GM21717 (cell line): ENCODE results near the gene ADH6.
"Not testable (repeated sequence)": the region's sequence is repeated elsewhere in the genome, so short reads cannot be mapped to it uniquely, and the experiment has no call there.

Experiments used
- ATAC-seq: cut with Tn5 transposase; IDR thresholded peaks from one replicate; pipeline ENCODE4 v1.9.1; 2021; ENCODE audit warnings: mild to moderate bottlenecking, moderate library complexity; ENCODE audit not compliant: unreplicated experiment

Gene ADH6

DNA sequence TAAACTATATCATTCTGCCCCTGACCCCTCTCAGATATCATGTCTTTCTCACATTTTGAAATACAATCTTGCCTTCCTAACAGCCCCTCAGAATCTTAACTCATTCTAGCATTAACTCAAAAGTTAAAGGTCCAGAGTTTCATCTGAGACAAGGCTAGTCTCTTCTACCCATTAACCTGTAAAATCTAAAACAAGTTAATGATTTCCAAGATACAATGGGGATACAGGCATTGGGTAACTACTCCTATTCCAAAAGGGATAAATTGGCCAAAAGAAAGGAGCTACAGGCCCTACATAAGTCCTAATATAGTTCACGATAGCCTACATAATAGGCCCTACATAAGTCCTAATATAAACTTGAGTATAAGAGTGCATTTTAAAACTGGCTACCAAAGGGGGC lies 18.9 kb downstream of the ADH6 start:
- no peak for ATAC-seq

DNA sequence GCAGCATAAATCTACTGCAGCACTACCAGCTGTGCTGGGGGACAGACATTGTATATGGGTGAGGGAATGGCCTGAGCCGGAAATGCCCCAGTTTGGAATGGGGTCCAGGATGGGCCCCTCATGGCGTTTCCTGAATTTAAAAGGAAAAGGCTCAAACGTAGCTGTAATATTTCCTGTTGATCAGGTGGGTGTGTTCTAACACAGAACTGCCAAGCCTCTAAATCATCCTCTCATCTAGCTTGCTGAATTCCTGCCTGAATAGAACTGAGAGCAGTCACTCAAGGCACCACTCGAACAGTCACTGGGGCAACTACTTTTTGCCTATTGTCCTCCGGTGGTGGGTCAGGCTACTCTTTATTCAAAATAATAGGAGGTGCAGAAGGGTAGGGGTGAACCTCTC lies 28.7 kb downstream of the ADH6 start:
- no peak for ATAC-seq

DNA sequence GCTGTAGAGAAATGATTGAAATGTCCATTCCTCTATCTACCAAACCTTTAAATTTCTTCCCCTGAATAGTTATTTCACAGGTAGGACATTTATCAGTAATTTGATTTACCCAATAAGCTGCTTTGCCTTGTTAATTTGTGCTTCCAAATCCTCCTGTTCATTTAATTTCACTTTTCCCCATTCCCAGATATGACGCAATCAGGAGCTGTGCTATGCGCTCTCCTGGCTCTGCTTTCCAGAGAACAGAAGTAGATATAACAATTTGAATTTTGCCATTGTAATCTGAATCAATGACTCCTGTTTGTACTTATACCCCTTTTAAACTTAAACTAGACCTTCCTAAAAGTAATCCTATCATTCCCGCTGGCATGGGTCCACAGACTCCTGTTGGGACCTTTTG lies 29.1 kb downstream of the ADH6 start:
- not testable (repeated sequence) for ATAC-seq

DNA sequence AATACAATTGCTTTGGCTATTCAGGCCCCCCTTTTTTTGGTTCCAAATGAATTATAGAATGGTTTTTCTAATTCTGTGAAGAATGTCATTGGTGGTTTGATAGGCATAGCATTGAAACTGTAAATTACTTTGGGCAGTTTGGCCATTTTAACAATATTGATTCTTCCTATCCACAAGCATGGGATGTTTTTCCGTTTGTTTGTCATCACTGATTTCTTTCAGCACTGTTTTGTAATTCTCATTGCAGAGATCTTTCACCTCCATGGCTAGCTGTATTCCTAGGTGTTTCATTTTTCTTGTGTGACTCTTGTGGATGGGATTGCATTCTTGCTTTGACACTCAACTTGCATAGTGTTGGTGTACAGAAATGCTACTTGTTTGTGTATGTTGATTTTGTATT lies 33.0 kb downstream of the ADH6 start:
- ATAC-seq: no peak

DNA sequence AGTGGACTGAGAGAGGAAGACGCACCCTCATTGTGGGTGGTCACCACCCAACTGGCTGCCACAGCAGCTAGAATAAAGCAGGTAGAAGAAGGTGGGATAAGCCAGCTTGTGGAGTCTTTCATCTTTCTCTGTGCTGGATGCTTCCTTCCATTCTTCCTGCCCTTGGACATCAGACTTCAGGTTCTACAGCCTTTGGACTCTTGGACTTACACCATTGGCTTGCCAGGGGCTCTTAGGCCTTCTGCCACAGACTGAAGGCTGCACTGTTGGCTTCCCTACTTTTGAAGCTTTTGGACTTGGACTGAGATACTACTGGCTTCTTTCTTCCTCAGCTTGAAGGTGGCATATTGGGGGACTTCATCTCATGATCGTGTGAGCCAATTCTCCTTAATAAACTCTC lies 33.5 kb downstream of the ADH6 start:
- ATAC-seq: no peak

DNA sequence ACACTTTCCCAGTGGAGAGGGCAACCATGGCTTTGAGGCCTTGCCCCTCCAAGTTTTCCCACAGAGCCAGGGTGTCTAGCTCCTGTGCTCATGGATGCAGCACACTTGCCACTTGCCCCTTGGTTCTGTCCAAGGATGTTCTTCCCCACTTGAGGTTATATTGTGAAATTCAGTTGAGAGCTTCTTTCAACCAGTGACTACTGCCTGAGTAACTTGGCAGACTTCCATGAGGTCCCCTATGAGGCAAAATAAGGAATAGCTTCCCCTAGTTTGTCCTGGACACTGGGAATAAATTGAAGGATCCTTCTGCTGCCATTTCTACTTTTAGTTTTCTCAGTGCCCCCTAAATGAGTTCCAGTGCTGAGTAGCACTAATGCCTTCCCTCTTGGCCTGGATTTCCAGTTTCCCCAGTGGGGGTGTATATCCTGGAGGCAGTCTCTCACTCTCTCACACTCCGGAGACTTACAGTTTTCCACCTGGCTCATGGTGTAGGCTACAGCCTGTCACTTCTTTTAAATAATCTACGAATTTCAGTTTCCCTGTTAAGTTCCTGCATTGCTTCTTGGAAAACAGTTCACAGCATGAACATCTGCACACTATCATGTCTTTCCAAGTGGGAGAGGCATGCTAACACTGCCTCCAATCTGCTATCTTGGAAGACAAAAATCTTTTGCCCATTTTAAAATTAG lies 38.5 kb downstream of the ADH6 start:
- no peak for ATAC-seq

DNA sequence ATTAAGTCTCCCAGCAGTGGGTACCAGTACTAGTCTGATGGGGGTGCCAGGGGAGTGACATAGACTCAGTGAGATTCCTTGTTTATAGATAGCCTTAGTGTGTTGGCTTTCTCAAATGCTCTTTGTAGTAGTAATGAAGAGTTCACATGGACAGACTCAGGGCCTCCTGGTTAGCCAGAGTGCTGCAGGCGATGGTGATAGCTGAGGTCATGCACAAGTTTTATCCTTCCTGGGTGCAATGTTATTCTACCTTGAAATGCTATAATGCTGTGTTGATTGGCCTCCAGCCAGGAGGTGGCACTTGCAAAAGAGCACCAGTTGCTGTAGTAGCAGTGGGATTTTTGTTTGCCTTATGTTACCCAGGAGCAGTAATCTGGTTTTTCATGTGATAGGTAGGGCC lies 39.4 kb downstream of the ADH6 start:
- no peak for ATAC-seq

DNA sequence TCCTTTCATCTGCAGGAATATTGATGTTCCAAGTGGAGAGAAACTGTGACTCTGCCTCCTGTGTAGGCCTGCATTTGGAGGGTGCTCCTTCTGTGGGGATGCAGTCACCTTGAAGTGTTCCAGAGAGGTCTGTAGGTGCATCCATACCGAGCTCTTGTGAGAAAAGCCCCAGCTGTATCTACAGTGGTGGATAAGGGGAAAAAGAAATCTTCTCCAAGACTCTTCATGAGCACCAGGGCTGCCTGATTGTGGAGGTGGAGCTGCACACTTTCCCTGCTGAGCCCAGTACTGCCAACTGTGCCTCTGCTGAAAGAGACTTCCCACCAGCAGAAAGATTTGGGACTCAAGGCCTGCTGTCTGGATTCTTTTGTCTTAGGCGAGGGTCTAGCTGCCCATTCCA lies 39.9 kb downstream of the ADH6 start:
- ATAC-seq: no peak

DNA sequence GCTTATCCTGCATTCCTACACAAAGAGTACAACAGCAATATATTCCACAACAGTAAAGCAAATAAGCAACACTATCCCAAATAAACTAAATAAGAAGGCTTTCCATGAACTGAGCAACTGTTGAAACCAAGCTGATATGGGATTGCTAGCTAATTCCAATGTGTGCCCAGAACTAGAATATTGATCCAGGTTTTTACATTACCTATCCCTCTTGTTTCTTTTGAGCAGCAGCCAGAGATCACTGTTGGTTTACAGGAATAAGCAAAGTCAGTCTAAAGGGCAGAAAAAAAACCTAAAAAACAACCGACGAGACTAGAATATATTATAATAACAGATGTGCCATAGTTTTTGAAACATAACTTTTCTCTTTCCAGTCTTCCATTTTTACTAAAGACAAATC lies 52.5 kb downstream of the ADH6 start:
- ATAC-seq: no peak

DNA sequence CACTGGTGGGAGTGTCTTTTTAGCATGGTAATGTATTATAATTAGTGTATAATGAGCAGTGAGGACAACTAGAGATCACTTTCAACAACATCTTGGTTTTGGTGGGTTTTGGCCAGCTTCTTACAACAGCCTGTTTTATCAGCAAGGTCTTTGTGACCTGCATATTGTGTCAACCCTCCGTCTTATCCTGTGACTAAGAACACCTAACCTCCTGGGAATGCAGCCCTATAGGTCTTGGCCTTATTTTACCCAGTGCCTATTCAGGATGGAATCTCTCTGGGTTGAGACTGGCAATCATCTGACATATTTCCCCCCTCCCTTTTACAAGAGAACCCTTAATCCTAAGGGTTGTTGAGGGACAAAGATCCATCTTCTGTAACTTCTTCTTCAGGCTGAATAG lies 53.1 kb downstream of the ADH6 start:
- no peak for ATAC-seq

DNA sequence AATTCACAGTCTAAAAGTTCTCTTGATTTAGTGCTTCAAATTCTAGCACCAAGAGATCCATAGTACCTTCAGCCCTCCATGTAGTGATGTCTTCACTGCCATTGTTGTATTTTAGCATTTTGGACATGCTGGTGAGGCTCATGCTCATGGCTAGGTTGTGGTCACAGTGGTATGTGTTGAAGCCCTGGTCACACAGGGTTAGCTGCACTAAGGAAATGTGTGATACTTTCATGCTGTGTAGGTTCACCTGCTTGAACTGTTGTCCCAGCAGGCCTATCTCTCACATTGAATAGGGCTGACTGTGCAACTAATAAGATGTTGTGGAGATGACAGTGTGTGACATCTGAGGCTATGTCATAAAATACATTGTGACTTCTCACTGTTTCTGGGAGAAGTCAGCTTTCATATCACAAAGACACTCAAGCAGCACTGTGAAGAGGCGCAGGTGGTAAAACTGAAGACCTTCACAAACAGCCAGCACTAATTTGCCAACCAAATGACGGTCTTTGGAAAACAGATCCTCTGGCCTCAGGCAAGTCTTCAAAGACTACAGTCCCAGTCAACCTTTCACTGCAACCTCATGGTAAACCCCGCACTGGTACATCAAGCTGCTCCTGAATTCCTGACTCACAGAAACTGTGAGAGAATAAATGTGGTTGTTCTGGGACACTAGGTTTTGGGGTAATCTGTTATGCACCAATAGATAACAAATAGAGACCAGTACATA lies 57.5 kb downstream of the ADH6 start:
- ATAC-seq: no peak

DNA sequence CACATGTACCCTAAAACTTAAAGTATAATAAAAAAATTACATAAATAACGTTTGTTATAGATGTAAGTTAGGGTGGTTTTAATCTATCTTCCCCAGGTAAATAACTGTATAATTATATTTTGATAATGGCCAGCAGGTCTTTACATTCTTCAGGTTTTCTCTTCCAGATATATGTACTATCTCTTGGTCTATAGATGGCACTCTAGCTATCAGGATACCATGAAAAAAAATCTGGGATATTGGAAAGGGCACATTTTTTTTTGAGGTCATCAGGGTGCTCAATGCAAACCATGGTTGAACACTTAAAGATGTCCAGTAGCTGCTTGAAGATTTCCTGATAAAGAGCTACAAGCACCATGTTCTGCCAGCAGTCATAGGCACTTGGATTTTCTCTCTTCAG lies 59.3 kb downstream of the ADH6 start:
- no peak for ATAC-seq

DNA sequence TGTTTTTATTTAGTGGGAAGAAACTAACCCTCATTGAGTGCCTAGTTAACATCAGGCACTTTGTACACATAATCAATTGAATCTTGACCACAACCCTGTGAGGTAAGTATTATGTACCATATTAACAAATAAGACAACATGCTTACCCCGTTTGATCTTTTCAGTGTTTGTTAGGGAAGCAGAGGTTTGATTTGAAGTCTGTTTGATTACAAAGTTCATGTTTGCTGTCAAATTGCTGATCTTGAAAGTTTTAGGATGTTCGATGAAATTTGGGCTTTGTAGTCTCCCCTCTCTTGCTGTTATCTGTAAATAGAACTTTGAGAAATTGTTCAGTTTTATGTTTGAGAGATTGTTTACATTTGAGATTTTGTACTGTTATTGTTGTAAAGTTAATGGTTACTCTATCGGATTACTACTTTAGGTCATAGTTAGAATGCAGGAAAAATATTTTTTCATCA lies 61.5 kb downstream of the ADH6 start:
- no peak for ATAC-seq

DNA sequence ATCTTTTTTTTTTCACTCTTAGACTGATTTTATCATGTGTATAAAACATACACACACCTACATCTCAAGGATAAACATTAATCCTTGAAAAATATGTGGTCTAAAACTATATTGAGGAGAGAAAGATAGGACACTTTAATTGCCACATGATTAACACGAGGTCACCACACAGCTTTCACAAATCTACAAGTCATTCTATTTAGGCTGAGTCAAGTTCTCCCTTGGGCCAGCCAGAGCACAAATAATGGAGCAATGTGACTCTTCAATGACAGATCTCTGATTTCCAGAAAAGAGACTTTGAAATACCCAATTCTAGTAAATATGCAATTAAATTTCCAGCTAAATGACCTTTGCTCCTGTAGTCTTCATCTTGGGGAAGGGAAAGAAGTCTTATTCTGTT lies 62.1 kb downstream of the ADH6 start:
- no peak for ATAC-seq

DNA sequence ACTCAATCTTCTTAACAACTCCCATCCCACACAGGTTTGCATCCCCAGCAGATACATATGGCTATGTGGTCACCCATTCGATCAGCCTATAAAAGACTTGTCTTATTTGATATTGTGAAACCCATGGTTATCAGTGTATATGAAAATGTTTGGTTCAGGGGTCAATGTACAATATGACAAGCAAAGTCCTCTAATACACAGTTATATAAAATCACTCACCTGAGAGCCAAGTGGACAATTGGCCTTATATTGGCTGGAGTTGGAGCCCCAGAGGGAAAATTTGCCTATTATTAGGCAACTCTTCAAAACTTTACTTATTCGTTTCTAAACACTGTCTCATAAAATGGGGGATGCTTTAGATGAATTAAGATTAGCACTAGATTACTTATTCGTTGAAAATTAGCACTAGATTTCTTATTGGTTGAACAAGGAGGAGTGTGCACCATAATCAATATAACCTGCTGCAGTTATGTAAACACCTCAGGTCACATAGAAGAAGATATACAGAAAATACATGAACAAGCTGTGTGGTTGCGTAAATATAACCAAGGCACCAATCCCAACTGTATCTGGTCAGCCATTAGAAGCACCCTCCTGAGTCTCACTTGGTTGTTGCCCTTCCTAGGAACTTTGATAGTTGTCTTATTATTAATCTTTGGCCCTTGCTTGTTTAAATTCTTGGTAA lies 64.2 kb downstream of the ADH6 start:
- no peak for ATAC-seq
